PC-3 (cell line): ENCODE results near the gene VSTM2L. TPM values are rescaled to one million over a fixed set of nuclear protein-coding genes. Genes with fewer than 3 reads are reported as not detected.
A peak's percentile ranks its signal among the peaks of the same experiment; 100 is the strongest.

Source experiments
- ATAC-seq: fragments of 200-7000 bp; cut with Tn5 transposase; 2 replicates; pipeline ENCODE4 v1.9.1; 2020; ENCODE audit warnings: mild to moderate bottlenecking, moderate library complexity
- BruUV-seq: library from RNA; stranded (reverse); fragments of 400-500 nt; replicated peaks from 2 replicates; lab custom pipeline; 2021; lab: Mats Ljungman, UMichigan
- CTCF ChIA-PET: fragments of 300-600 bp; sonication (Branson Sonifier 250); formaldehyde crosslinking; loops from one replicate; lab custom pipeline; 2022; ENCODE audit warnings: antibody characterized with exemption; lab: Charles Lee
- POLR2A ChIA-PET: fragments of 300-600 bp; sonication (Branson Sonifier 250); formaldehyde crosslinking; loops from one replicate; lab custom pipeline; 2022; ENCODE audit warnings: antibody characterized with exemption; ENCODE audit not compliant: unreplicated experiment; lab: Charles Lee
- DNase-seq: peaks from one replicate; pipeline ENCODE4 v3.0.0-alpha.2; 2015
- H2AFZ ChIP-seq: fragments of 300-600 bp; sonication (generic); 2 replicates; pipeline ENCODE4 v1.6.0; 2016; ENCODE audit warnings: antibody characterized with exemption, low read length
- H3F3A ChIP-seq: fragments of 300-600 bp; sonication (generic); one replicate; pipeline ENCODE4 v1.6.0; 2017; ENCODE audit warnings: antibody characterized with exemption, low read length, control low read depth, mild to moderate bottlenecking; ENCODE audit not compliant: unreplicated experiment
- H3K27ac ChIP-seq: fragments of 300-600 bp; sonication (generic); 2 replicates; pipeline ENCODE4 v1.5.1; 2016; ENCODE audit warnings: mild to moderate bottlenecking, low read length
- H3K27me3 ChIP-seq: fragments of 300-600 bp; sonication (generic); 2 replicates; pipeline ENCODE4 v1.6.1; 2016; ENCODE audit warnings: low read length, mixed read lengths
- H3K36me3 ChIP-seq: fragments of 300-600 bp; sonication (generic); 2 replicates; pipeline ENCODE4 v1.6.1; 2016; ENCODE audit warnings: low read depth, mixed run types, low read length, mixed read lengths
- H3K4me1 ChIP-seq: fragments of 300-600 bp; sonication (generic); 2 replicates; pipeline ENCODE4 v1.5.1; 2016; ENCODE audit warnings: low read length; ENCODE audit not compliant: insufficient read depth
- H3K4me2 ChIP-seq: fragments of 300-600 bp; sonication (generic); 2 replicates; pipeline ENCODE4 v1.6.0; 2016; ENCODE audit warnings: low read length
- H3K4me3 ChIP-seq: fragments of 300-600 bp; sonication (generic); 2 replicates; pipeline ENCODE4 v1.5.1; 2016; ENCODE audit warnings: mild to moderate bottlenecking, low read length, mixed read lengths
- H3K79me2 ChIP-seq: fragments of 300-600 bp; sonication (generic); 2 replicates; pipeline ENCODE4 v1.6.1; 2017; ENCODE audit warnings: low read length, mixed read lengths
- H3K9ac ChIP-seq: fragments of 300-600 bp; sonication (generic); 2 replicates; pipeline ENCODE4 v1.6.0; 2016; ENCODE audit warnings: mild to moderate bottlenecking, low read length
- H3K9me2 ChIP-seq: fragments of 300-600 bp; sonication (generic); replicated peaks from 2 replicates; pipeline ENCODE4 v1.6.1; 2016; ENCODE audit warnings: mixed run types, low read length, mixed read lengths
- H3K9me3 ChIP-seq: fragments of 300-600 bp; sonication (generic); 2 replicates; pipeline ENCODE4 v1.6.1; 2016; ENCODE audit warnings: low read length, mixed read lengths
- H4K20me1 ChIP-seq: fragments of 300-600 bp; sonication (generic); 2 replicates; pipeline ENCODE4 v1.6.1; 2016; ENCODE audit warnings: low read length, mixed read lengths
- CTCF ChIP-seq: fragments of 300-600 bp; sonication (generic); conservative IDR thresholded peaks from 2 replicates; pipeline ENCODE4 v1.5.1; 2017; ENCODE audit warnings: antibody characterized with exemption, low read depth, mild to moderate bottlenecking, low read length
- EZH2 ChIP-seq: fragments of 300-600 bp; sonication (generic); IDR thresholded peaks from one replicate; pipeline ENCODE4 v1.6.1; 2017; ENCODE audit warnings: antibody characterized with exemption, mild to moderate bottlenecking, low read length; ENCODE audit not compliant: unreplicated experiment
- EZH2phosphoT487 ChIP-seq: fragments of 300-600 bp; sonication (generic); IDR thresholded peaks from 2 replicates; pipeline ENCODE4 v1.6.1; 2018; ENCODE audit warnings: mild to moderate bottlenecking, antibody characterized with exemption, low read length, borderline replicate concordance
- intact Hi-C: fragments of 100-400 bp; cut with micrococcal nuclease; formaldehyde crosslinking; loops from 2 replicates; pipeline ENCODE4 v1.9.0; 2023
- total RNA-seq: library from RNA; depleted of rRNA; stranded (reverse); fragments of >200 nt; gene quantifications from 2 replicates; pipeline ENCODE4 v1.2.3, GENCODE V29; 2014

The VSTM2L gene
- total RNA-seq, 1 experiment from 2014 or later = 45.8 TPM

GRCh38 chr20:37943501-37944455, 40.9 kb downstream of the VSTM2L start:
- Histone ChIP-seq H2AFZ (no peak overlapping the region), H3K4me3 (no peak overlapping the region), H3K9me2 (no peaks in the 10 kb centered on the region), H3K79me2 (no peaks in the 10 kb centered on the region), H3K4me1 (no peaks in the 10 kb centered on the region), H3K27me3 (no peaks in the 10 kb centered on the region), H3F3A (no peaks in the 10 kb centered on the region), H4K20me1 (no peaks in the 10 kb centered on the region), H3K9ac (no peak overlapping the region), H3K36me3 (no peaks in the 10 kb centered on the region), H3K9me3 (no peaks in the 10 kb centered on the region), H3K4me2 (no peak overlapping the region), H3K27ac (no peak overlapping the region)
- ChIA-PET CTCF (interaction anchor here (0.7 kb wide), 2 partner anchors 36 to 48 kb away, joined by 3 to 14 read pairs; no protein-coding TSS in a partner anchor), POLR2A (no interaction called here)
- no peak for ATAC-seq
- no peak for DNase-seq
- TF ChIP-seq EZH2 (no peak), EZH2phosphoT487 (no peak), CTCF (peak; percentile 21; the same call in 1 of the 2 replicates)
- BruUV-seq = no TSS peak
- intact Hi-C loops = no loop called here

GRCh38 chr20:37944456-37944981, 41.6 kb downstream of the VSTM2L start:
- DNase-seq (no peak), ATAC-seq (no peak)
- H4K20me1 ChIP-seq = no peaks in the 10 kb centered on the region
- no peaks in the 10 kb centered on the region for H3K4me1 ChIP-seq
- H2AFZ ChIP-seq = no peak overlapping the region
- H3K27ac ChIP-seq = no peak overlapping the region
- H3K36me3 ChIP-seq = no peaks in the 10 kb centered on the region
- no peak overlapping the region for H3K4me2 ChIP-seq
- H3K9ac ChIP-seq = no peak overlapping the region
- no peak for TF ChIP-seq EZH2phosphoT487
- no peak for TF ChIP-seq EZH2
- no peak for TF ChIP-seq CTCF
- no peaks in the 10 kb centered on the region for H3F3A ChIP-seq
- H3K4me3 ChIP-seq = no peak overlapping the region
- no peaks in the 10 kb centered on the region for H3K9me2 ChIP-seq
- no peaks in the 10 kb centered on the region for H3K79me2 ChIP-seq
- POLR2A ChIA-PET = no interaction called here
- intact Hi-C loops = no loop called here
- H3K9me3 ChIP-seq = no peaks in the 10 kb centered on the region
- H3K27me3 ChIP-seq = no peaks in the 10 kb centered on the region
- BruUV-seq = TSS peak; percentile 39
- CTCF ChIA-PET = interaction anchor here (0.6 to 0.7 kb wide), 2 partner anchors 37 to 50 kb away, joined by 3 to 4 read pairs; no protein-coding TSS in a partner anchor
